ENCODE measurements around the gene JADE3.

JADE3 gene

DNA sequence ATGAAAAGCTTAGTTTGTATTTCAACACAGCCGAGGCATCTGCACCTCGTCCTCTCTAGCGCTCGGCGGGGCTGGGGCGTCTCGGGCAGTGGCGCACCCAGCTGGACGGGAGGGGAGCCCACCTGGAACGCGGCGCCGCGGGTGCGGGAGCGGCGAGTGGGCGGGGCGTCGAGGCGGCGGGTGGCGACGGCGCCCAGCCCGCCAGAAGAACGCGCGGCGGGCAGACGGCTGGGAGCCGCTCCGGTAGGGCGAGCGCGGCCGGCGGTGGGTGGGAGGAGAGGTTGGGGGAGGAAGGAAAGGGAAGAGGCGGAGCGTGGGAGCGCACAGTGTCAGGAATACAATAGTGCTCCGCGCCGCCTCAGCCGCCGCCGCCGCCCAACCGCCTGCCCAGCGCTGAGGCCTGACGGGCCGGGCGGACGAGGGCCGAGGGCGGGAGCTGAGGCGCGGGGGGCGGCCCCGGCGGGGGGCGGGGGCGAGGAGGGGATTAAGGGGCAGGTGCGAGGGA lies at the start of gene JADE3:
TSS of gene JADE3 (plus strand) at position 324 of the 505 bp plus-strand sequence. CDS start 72,474 bp downstream, outside the sequence.
- peak; percentile 74 for DNase-seq

DNA sequence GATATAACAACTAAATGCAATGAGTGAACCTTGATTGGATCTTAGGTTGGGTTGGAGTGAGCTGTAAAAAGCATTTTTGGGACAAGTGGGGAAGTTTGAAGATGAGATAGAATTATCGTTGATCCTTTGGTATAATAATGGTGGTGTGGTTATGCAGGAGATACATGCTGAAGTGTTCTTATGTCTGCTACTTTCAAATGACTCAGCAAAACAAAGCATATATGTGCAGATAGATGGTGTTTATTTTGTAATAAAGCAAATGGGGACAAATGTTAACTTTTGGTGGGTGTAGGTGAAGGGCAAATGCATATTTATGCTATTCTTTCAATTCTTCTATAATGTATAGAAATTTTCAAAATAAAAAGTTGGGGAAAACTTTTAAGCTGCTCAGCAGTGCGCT lies 49.1 kb upstream of the JADE3 start:
- no peak for DNase-seq

DNA sequence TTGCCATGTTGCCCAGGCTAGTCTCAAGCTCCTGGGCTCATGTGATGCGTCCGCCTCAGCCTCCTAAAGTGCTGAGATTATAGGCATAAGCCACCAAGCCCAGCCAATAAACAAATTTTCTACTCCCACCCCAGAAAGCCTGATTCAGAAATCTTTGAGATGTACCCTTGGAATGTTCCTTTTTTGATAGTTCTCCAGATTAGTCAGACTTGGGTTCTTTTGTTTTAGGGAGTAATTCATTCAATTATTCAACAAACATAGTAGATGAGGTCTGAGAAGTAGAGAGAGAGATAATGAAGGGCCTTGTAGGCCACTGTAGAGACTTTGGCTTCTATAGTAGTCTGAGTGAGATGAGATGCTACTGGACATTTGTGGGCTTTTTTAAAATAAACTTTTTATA lies 47.6 kb upstream of the JADE3 start:
- no peak for DNase-seq

- DNase-seq, result no peak
Measured at GRCh38 chrX:46865281-46865680, 46.9 kb upstream of the JADE3 start.

- no peak for DNase-seq
Measured at GRCh38 chrX:46866726-46867125, 45.5 kb upstream of the JADE3 start.

- DNase-seq, result no peak
Measured at GRCh38 chrX:46873746-46874145, 38.5 kb upstream of the JADE3 start.

GRCh38 chrX:46876901-46877300 lies 35.3 kb upstream of the JADE3 start:
- DNase-seq, result no peak

DNA sequence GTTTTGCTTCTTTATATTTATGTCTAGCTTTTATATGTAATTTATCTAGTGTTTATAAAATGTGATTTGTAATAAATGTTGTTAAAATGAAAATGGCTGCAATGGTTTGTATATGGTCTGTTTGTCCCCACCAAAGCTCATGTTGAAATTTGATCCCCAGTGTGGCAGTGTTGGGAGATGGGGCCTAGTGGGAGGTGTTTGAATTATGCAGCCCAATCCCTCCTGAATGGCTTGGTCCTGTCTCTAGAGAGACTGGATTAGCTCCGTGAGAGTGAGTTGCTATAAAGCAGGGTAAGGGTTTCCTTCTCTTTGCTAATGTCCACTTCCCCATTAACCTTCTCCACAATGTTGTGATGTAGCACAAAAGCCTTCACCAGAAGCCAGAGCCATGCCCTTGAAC lies 30.0 kb upstream of the JADE3 start:
- no peak for DNase-seq

- no peak for DNase-seq
Measured at GRCh38 chrX:46884799-46885198, 27.4 kb upstream of the JADE3 start.

DNA sequence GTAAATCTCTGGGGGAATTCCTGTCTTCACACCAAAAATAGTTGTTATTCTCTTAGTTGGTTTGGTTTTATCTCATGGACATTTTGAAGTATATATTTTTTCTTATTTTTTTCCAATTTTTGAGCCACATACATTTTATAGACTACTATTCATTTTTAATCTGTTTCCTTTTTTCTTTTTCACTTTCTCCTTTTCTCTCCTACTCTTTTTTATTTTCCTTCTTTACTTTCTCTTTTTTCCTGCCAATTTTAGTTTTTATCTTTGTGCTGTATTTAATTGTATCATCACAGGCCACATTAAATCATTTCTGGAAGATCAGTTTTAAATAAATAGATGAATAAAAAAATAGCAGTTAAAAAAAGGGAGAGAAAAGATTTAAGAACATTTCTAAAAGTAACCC lies 14.0 kb upstream of the JADE3 start:
- no peak for DNase-seq

GRCh38 chrX:46903458-46904242 lies 8.6 kb upstream of the JADE3 start:
- peak; percentile 85 for DNase-seq

DNA sequence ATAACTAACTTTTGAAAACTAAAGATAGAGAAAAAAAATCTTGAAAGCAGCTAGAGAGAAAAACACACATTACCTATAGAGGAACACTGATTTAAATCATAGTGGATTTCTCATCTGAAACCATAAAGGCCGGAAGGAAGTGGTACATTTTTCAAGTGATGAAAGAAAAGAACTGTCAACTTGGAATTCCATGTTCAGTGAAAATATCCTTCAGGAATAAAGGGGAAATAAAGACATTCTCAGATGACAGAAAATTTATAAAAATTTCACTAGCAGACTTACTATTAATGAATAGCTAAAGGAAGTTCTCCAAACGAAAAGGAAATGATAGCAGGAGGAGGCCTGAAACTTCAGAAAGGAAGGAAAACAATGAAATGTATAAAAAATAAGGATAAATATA lies 7.6 kb upstream of the JADE3 start:
- no peak for DNase-seq

- no peak for DNase-seq
Measured at GRCh38 chrX:46910415-46910814, 1.8 kb upstream of the JADE3 start.

- peak; percentile 4 for DNase-seq
Measured at GRCh38 chrX:46912603-46913491, 626 bp downstream of the JADE3 start.

DNA sequence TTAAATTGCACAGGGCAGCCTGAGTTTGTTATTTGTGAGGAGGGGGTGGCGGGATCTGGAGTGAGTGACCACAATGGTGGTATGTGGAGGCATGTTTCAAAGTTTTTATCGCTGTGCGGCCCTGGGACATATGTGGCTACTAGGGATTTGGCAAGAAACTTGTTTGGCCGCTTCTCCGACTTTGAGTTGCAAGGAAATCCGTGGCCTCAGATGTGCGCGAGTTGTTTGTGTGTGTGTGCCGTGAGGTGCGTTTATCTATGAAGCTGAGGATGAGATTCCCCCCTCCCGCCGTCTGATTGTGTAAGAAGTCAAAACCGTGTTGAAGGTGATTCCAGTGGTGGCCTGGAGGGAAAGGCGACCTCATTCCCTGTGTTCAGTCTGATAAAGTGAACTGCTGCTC lies 1.4 kb downstream of the JADE3 start:
- no peak for DNase-seq

GRCh38 chrX:46916273-46916672 lies 4.1 kb downstream of the JADE3 start:
- no peak for DNase-seq

GRCh38 chrX:46917622-46918021 lies 5.4 kb downstream of the JADE3 start:
- no peak for DNase-seq

GRCh38 chrX:46918434-46918833 lies 6.2 kb downstream of the JADE3 start:
- DNase-seq, result no peak

DNA sequence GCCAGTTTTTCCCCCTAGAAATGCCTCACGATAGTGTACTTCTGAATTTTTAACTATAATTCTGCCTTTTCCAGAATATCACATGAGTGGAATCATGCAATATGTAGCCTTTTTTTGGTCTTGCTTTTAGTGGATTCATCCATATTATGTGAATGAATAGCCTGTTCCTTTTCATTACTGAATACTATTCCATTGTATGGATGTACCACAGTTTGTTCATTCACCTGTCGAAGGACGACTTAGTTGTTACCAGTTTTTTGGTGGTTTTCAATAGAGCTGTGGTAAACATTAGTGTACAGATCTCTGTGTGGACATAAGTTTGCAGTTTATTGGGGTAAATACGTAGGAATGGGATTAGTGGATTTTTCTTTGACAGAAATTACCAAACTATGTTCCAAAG lies 8.0 kb downstream of the JADE3 start:
- DNase-seq, result no peak

GRCh38 chrX:46922611-46923010 lies 10.4 kb downstream of the JADE3 start:
- DNase-seq, result no peak

- DNase-seq, result no peak
Measured at GRCh38 chrX:46927718-46928117, 15.5 kb downstream of the JADE3 start.

DNA sequence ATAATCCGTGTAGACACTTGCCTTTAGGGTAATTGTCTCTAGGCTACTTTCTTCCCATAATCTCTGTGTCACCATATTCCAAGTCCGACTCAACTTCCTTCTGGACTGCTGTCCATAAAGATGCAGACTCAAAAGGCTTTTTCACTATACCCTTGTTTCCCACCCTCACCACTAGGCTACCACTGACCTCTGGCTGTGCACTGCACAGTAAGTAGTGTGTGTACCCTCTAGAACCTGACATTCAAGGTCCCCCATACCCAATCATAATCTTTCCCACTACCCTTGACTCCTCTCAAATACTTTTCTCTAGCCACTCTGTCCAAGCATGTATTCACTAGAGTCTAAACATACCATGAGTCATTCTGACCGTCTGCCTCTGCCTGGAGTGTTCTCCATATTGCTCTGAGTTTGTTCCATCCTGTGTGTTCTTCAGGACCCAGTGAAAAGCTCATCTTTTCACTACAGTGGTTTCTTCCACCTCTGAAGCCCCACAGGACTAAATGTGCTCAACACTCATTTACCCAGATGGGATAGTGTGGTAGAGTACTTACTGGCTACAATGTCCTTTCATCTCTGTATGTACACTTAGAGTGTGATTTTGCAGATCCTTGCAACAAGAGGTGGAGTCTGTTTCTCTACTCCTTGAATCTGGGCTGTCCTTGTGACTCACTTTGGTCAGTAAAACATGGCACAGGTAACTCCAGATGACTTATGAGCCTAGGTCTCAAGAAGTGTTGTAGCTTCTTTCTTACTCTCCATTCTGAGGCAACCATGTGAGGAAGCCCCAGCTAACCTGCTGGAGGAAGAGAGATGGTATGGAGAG lies 17.4 kb downstream of the JADE3 start:
- DNase-seq, result no peak

DNA sequence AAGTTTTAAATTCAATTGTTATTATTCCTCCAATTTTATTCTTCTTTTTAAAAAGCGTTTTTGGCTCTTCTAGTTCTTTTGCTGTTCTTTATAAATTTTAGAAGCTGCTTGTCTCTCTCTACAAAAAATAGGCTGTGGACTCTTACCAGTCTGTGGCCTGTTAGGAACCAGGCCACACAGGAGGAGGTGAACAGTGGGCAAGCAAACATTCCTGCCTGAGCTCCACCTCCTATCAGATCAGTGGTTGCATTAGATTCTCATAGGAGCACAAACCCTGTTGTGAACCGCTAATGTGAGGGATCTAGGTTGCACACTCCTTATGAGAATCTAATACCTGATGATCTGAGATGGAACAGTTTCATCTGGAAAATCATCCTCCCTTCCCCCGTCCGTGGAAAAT lies 23.1 kb downstream of the JADE3 start:
- no peak for DNase-seq

Measured in NCI-H526 treated with DMSO at 0.1 percent for 48 hours (cell line).